GM21737 (cell line): ENCODE results near the gene TOMM34.

ENCODE experiments used
- ATAC-seq: cut with Tn5 transposase; IDR thresholded peaks from one replicate; pipeline ENCODE4 v1.9.1; 2021; ENCODE audit warnings: mild to moderate bottlenecking, moderate library complexity; ENCODE audit not compliant: unreplicated experiment

The TOMM34 gene

DNA sequence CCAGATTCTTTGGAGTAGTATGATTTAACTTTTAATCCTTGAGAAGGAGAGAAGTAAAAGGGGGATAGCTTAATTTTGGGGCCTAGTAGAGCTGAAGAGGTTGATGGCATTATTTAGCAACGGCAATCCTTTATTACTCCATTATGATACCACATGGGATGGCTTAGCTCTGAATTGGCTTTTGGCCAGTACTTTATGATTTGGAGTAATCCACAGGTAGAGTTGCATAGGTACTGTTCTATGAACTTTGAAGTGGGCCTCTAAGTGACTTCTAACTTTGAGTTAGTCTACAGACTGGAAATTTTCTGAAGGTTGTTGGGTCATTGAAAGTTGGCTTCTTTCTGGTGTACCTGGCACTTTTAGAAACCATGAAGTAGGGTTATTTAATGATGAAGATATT, 63.1 kb downstream of the TOMM34 start:
- no peak for ATAC-seq

DNA sequence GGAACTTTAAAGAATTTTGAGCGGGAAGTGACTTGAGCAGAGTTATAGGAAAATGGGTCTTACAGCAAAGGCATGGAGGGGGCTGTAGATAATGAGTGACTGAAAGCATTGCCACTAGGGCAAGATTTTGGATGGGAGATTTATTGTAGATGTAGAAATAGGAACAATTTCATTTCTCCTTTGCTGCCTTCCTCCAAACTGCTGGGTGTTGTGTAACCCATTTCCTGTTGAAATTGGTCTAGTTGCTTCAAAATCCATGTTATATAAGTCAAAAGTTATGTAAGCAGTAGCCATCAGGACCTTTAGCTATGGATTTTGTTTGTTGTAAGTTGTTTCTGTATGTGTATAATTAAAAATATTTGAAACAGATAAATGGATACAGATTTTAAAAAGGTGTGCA, 63.6 kb downstream of the TOMM34 start:
- no peak for ATAC-seq

DNA sequence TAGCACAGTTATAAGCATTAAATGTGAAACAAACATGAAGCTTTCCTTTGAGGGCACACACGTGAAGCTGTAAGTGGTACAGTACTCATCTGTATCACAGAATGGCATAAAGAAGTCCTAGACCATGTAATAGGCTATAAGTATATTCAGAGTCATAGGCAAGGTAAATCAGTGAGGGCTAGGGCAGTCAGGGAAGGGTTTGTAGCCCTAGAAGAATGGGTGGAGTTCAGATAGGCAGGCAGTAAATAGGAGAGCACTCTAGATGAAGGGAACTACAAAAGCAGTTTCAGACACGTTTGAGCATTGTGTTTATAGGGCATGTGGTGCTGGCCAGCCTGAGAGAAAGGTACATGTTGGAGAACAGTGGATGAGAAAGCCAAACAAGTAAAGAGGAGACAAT, 65.2 kb downstream of the TOMM34 start:
- ATAC-seq = no peak
